Body of pancreas (tissue), 4 donors: ENCODE data around the gene PERCC1.

ENCODE experiments used
- CTCF ChIP-seq, 7 experiments: fragments of 450-650 bp in 4 of 7; fragments of 200-600 bp in 3 of 7; sonication (generic) in 3 of 7; IDR thresholded peaks; one replicate each; pipeline ENCODE4 v1.5.1; 2016 to 2019; ENCODE audit warnings: antibody characterized with exemption in 7 of 7
- POLR2A ChIP-seq, 3 donors: fragments of 450-650 bp; IDR thresholded peaks; one replicate each; pipeline ENCODE4 v1.6.1; 2016; ENCODE audit warnings: antibody characterized with exemption in 3 of 3, mild to moderate bottlenecking in 2 of 3

DNA sequence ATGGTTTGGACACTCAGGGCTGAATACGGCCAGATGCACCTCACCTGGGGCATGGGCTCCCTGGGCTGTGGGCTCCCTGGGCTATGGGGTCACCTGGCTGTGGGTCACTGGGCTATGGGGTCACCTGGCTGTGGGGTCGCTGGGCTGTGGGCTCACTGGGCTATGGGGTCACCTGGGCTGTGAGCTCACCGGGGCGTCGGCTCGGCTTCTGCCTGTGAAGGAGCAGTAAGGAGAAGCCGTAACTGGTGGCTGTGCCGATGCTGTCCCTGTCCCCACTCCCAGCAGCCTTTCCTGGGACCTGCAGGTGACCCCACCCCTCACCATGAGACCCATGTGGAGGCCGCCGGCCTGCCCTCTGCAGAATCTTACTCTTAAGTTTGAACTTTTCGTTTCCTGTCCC lies 1.9 kb upstream of the PERCC1 start:
- no peak for TF ChIP-seq POLR2A (IDR thresholded peaks at IDR 0.05)
- no peak for TF ChIP-seq CTCF (IDR thresholded peaks at IDR 0.05)
